Karpas-422 (cell line): ENCODE data around the gene SKIC8. TPM values are rescaled to one million over a fixed set of nuclear protein-coding genes. Genes with fewer than 3 reads are reported as not detected.

ENCODE experiments used
- DNase-seq: peaks from one replicate; pipeline ENCODE4 v3.0.0-alpha.2; 2015
- H2AFZ ChIP-seq: fragments of 200-600 bp; sonication (generic); 2 replicates; pipeline ENCODE4 v1.6.1; 2014; ENCODE audit warnings: antibody characterized with exemption, low read length, mixed read lengths
- H3K27ac ChIP-seq: fragments of 200-600 bp; sonication (generic); 2 replicates; pipeline ENCODE4 v1.5.1; 2014; ENCODE audit warnings: mild to moderate bottlenecking, low read length, moderate library complexity
- H3K27me3 ChIP-seq: fragments of 200-600 bp; sonication (generic); 2 replicates; pipeline ENCODE4 v1.6.1; 2014; ENCODE audit warnings: low read length, mixed read lengths
- H3K36me3 ChIP-seq: fragments of 200-600 bp; sonication (generic); 2 replicates; pipeline ENCODE4 v1.6.1; 2014; ENCODE audit warnings: low read length, mixed read lengths; ENCODE audit not compliant: insufficient read depth
- H3K4me1 ChIP-seq: fragments of 200-600 bp; sonication (generic); 2 replicates; pipeline ENCODE4 v1.6.1; 2014; ENCODE audit warnings: mild to moderate bottlenecking, low read length, mixed read lengths
- H3K4me2 ChIP-seq: fragments of 200-600 bp; sonication (generic); 2 replicates; pipeline ENCODE4 v1.6.1; 2014; ENCODE audit warnings: low read length, low read depth, mild to moderate bottlenecking; ENCODE audit not compliant: poor library complexity, severe bottlenecking
- H3K4me3 ChIP-seq: fragments of 200-600 bp; sonication (generic); 2 replicates; pipeline ENCODE4 v1.5.1; 2014; ENCODE audit warnings: mild to moderate bottlenecking, antibody characterized with exemption, low read length, mixed read lengths
- H3K79me2 ChIP-seq: fragments of 200-600 bp; sonication (generic); 2 replicates; pipeline ENCODE4 v1.6.1; 2014; ENCODE audit warnings: mild to moderate bottlenecking, low read length, mixed read lengths
- H3K9ac ChIP-seq: fragments of 200-600 bp; sonication (generic); 2 replicates; pipeline ENCODE4 v1.6.0; 2014; ENCODE audit warnings: low read length
- H3K9me2 ChIP-seq: fragments of 200-600 bp; sonication (generic), shearing (Covaris generic); replicated peaks from 2 replicates; pipeline ENCODE4 v1.6.0; 2014; ENCODE audit warnings: mild to moderate bottlenecking, low read length, moderate library complexity; ENCODE audit not compliant: insufficient read depth
- H3K9me3 ChIP-seq: fragments of 300-700, 200-600 bp; sonication (generic); 2 replicates; pipeline ENCODE4 v1.6.1; 2014; ENCODE audit warnings: low read length, mixed read lengths
- H4K20me1 ChIP-seq: fragments of 200-600 bp; sonication (generic); 2 replicates; pipeline ENCODE4 v1.6.1; 2014; ENCODE audit warnings: mild to moderate bottlenecking, antibody characterized with exemption, low read length, low read depth; ENCODE audit not compliant: insufficient read depth
- total RNA-seq: library from RNA; depleted of rRNA; stranded (reverse); fragments of >200 nt; shearing (Covaris generic); gene quantifications from 2 replicates; pipeline ENCODE4 v1.2.3, GENCODE V29; 2014; ENCODE audit warnings: low replicate concordance

The SKIC8 gene
- total RNA-seq, 1 experiment from 2014 or later, result 134 TPM

- Histone ChIP-seq H2AFZ (no peak overlapping the region), H3K4me3 (no peak overlapping the region), H3K27ac (no peak overlapping the region), H3K9me3 (no peaks in the 10 kb centered on the region), H4K20me1 (no peaks in the 10 kb centered on the region), H3K4me2 (no peak overlapping the region), H3K27me3 (no peaks in the 10 kb centered on the region), H3K4me1 (no peaks in the 10 kb centered on the region), H3K79me2 (no peaks in the 10 kb centered on the region), H3K9ac (no peak overlapping the region), H3K9me2 (no peaks in the 10 kb centered on the region), H3K36me3 (no peaks in the 10 kb centered on the region)
- no peak for DNase-seq
Measured at GRCh38 chr15:78324144-78324543, 24.7 kb upstream of the SKIC8 start.

- no peaks in the 10 kb centered on the region for H3K79me2 ChIP-seq
- no peak overlapping the region for H3K4me3 ChIP-seq
- no peak overlapping the region for H3K4me2 ChIP-seq
- no peaks in the 10 kb centered on the region for H3K4me1 ChIP-seq
- H3K9ac ChIP-seq, result no peak overlapping the region
- no peaks in the 10 kb centered on the region for H3K27me3 ChIP-seq
- DNase-seq, result no peak
- no peak overlapping the region for H2AFZ ChIP-seq
- no peaks in the 10 kb centered on the region for H3K9me2 ChIP-seq
- H3K9me3 ChIP-seq, result no peaks in the 10 kb centered on the region
- no peak overlapping the region for H3K27ac ChIP-seq
- no peaks in the 10 kb centered on the region for H3K36me3 ChIP-seq
- H4K20me1 ChIP-seq, result no peaks in the 10 kb centered on the region
Measured at GRCh38 chr15:78323693-78324092, 24.3 kb upstream of the SKIC8 start.

DNA sequence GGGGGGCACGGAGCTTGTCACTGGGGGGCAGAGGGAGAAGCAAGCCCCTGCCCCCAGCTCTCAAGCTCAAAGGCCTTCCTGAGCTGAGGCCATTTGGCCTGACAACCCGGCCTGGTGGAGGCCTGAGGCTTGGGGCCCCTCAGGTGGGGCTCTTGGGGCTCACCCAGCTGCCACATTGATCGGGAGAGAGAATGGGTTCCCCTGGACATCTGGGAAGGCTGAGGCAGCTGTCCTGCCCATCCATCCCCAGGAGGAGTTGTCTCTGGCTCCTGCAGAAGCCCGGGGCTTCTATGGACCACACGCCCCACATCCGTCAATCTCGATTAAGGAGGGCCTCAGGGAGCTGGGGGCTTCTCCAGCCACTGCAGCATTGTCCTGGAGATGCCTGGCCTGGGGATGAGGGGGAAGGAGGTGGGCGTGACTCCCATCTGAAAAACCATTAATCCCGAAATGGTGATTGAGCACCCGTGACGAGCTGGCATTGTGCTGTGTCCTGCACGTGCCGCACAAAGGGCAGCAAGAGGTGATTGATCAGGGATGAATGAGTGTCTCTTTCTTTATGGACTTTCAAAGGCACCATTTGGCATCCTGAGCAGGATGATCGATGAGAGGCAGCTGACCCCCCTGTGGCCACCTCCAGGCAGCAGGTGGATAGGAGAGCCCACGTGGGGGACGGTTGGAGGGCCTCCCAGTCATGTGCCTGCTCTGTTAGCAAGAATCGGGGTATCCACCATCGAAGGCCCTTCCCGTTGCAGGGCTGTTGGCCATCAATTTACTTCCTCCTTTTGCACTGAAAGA lies 23.5 kb upstream of the SKIC8 start:
- Histone ChIP-seq H3K27me3 (no peaks in the 10 kb centered on the region), H3K79me2 (no peaks in the 10 kb centered on the region), H3K4me2 (no peak overlapping the region), H3K4me1 (no peaks in the 10 kb centered on the region), H3K27ac (no peak overlapping the region), H3K9me3 (no peaks in the 10 kb centered on the region), H3K9ac (no peak overlapping the region), H3K9me2 (no peaks in the 10 kb centered on the region), H3K4me3 (no peak overlapping the region), H2AFZ (no peak overlapping the region), H3K36me3 (no peaks in the 10 kb centered on the region), H4K20me1 (no peaks in the 10 kb centered on the region)
- DNase-seq, result no peak

DNA sequence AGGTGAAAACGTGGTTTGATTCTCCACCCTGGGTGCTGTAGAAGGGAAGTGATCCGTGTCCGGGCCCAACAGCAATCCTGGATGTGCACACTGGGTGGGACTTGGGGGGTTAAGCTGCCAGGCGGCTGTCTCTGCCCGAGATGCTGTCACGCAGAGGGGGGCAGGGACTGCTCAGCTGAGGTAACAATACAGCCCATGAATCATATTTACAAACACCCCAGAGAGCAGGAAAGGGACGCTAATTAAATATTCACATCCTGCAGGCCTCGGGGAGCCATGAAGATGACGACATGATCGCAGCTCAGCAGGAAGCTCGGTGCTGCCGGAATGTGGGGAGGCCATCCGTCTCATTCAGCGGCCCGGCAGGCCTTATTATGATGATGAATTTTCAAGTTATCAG lies 22.8 kb upstream of the SKIC8 start:
- no peaks in the 10 kb centered on the region for H3K79me2 ChIP-seq
- no peak overlapping the region for H3K4me2 ChIP-seq
- no peaks in the 10 kb centered on the region for H3K4me1 ChIP-seq
- no peak for DNase-seq
- no peaks in the 10 kb centered on the region for H3K27me3 ChIP-seq
- H3K27ac ChIP-seq, result no peak overlapping the region
- no peak overlapping the region for H3K4me3 ChIP-seq
- no peak overlapping the region for H2AFZ ChIP-seq
- no peak overlapping the region for H3K9ac ChIP-seq
- H3K9me3 ChIP-seq, result no peaks in the 10 kb centered on the region
- H3K9me2 ChIP-seq, result no peaks in the 10 kb centered on the region
- H3K36me3 ChIP-seq, result no peaks in the 10 kb centered on the region
- no peaks in the 10 kb centered on the region for H4K20me1 ChIP-seq

DNA sequence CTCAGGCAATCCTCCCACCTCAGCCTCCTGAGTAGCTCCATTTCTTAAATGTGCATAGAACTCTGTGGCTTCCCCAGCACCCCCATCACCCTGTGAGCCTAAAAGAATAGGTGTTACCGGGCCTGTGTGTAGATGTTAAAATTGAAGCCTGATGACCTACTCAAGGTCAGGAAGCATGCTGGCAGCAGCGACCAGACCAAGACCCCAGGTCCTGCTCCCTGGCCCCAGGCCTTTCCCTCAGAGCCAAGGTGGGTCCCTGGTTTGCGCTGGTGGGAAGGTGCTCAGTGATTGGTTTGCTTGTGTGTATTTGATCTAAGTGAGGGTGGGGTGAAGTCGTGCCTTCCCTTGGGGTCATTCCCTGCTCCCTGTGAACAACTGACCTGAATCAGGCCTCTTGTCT lies 22.4 kb upstream of the SKIC8 start:
- Histone ChIP-seq H3K4me2 (no peak overlapping the region), H3K9ac (no peak overlapping the region), H2AFZ (no peak overlapping the region), H3K9me2 (no peaks in the 10 kb centered on the region), H3K79me2 (no peaks in the 10 kb centered on the region), H4K20me1 (no peaks in the 10 kb centered on the region), H3K4me3 (no peak overlapping the region), H3K36me3 (no peaks in the 10 kb centered on the region), H3K4me1 (no peaks in the 10 kb centered on the region), H3K9me3 (no peaks in the 10 kb centered on the region), H3K27me3 (no peaks in the 10 kb centered on the region), H3K27ac (no peak overlapping the region)
- DNase-seq, result no peak

GRCh38 chr15:78321041-78321570 lies 21.7 kb upstream of the SKIC8 start:
- Histone ChIP-seq H3K4me1 (no peaks in the 10 kb centered on the region), H3K4me2 (no peak overlapping the region), H3K36me3 (no peaks in the 10 kb centered on the region), H3K27ac (no peak overlapping the region), H3K79me2 (no peaks in the 10 kb centered on the region), H3K9me2 (no peaks in the 10 kb centered on the region), H3K27me3 (no peaks in the 10 kb centered on the region), H2AFZ (no peak overlapping the region), H3K4me3 (no peak overlapping the region), H3K9ac (no peak overlapping the region), H3K9me3 (no peaks in the 10 kb centered on the region), H4K20me1 (no peaks in the 10 kb centered on the region)
- DNase-seq, result no peak

DNA sequence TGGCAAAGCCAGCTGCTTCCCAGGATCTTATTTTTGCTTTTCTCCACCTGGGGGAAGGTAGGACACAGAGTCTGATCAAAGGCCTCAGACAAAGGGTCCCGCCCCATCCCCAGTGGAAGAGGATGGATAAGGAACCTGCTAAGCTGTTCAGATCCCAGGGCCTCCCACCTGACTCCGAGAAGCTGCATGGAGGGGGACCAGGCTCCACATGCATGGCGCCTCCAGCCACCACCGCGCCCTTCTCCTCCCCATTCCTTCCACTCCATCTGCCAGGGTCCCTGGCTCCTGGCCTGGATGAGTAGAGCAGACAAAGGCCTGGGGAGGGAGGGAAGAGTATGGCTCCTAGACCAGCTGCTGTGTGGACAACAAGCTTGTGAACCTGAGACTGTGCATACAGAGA lies 20.8 kb upstream of the SKIC8 start:
- Histone ChIP-seq H4K20me1 (no peaks in the 10 kb centered on the region), H3K9me3 (no peaks in the 10 kb centered on the region), H2AFZ (no peak overlapping the region), H3K27me3 (no peaks in the 10 kb centered on the region), H3K4me2 (no peak overlapping the region), H3K9ac (no peak overlapping the region), H3K9me2 (no peaks in the 10 kb centered on the region), H3K79me2 (no peaks in the 10 kb centered on the region), H3K4me3 (no peak overlapping the region), H3K4me1 (no peaks in the 10 kb centered on the region), H3K36me3 (no peaks in the 10 kb centered on the region), H3K27ac (no peak overlapping the region)
- DNase-seq, result no peak

GRCh38 chr15:78319588-78319987 lies 20.2 kb upstream of the SKIC8 start:
- Histone ChIP-seq H3K27me3 (no peaks in the 10 kb centered on the region), H2AFZ (no peak overlapping the region)

More at GRCh38 chr15:78319588-78319987, 20.2 kb upstream of the SKIC8 start:
- no peak overlapping the region for H3K4me3 ChIP-seq
- H3K27ac ChIP-seq, result no peak overlapping the region
- H3K36me3 ChIP-seq, result no peaks in the 10 kb centered on the region
- H3K79me2 ChIP-seq, result no peaks in the 10 kb centered on the region
- no peak overlapping the region for H3K4me2 ChIP-seq
- no peaks in the 10 kb centered on the region for H3K9me2 ChIP-seq
- H3K4me1 ChIP-seq, result no peaks in the 10 kb centered on the region
- no peaks in the 10 kb centered on the region for H3K9me3 ChIP-seq
- DNase-seq, result no peak
- no peak overlapping the region for H3K9ac ChIP-seq
- no peaks in the 10 kb centered on the region for H4K20me1 ChIP-seq
